GM12878 (cell line): ENCODE results near the gene FGR.

Experiments
- EZH2 ChIP-seq: IDR thresholded peaks from 2 replicates; pipeline ENCODE4 v1.6.1; 2012; ENCODE audit warnings: low read depth, mild to moderate bottlenecking, control low read depth, inconsistent platforms, low read length, borderline replicate concordance; ENCODE audit not compliant: control insufficient read depth
- JUNB ChIP-seq: IDR thresholded peaks from 2 replicates; pipeline ENCODE4 v1.6.1; 2016; ENCODE audit warnings: antibody characterized with exemption, mild to moderate bottlenecking
- NFYB ChIP-seq: IDR thresholded peaks from 2 replicates; pipeline ENCODE4 v1.6.1; 2011; ENCODE audit warnings: low read depth, mild to moderate bottlenecking, low read length, improper control_type of control experiment, moderate library complexity; ENCODE audit not compliant: insufficient read depth
- RAD21 ChIP-seq: IDR thresholded peaks from 2 replicates; pipeline ENCODE4 v1.6.1; 2011; ENCODE audit warnings: mild to moderate bottlenecking, low read depth, low read length, moderate library complexity; ENCODE audit not compliant: insufficient read depth
- TF ChIP-seq, protein P1 (sequence below), 3 experiments: IDR thresholded peaks in 2 of 3; conservative IDR thresholded peaks in 1 of 3; 2 replicates each; pipeline ENCODE4 v1.5.1; 2011; ENCODE audit warnings: low read depth in 3 of 3, low read length in 3 of 3, mild to moderate bottlenecking in 3 of 3, control low read depth in 2 of 3, moderate library complexity in 2 of 3, inconsistent platforms in 1 of 3, mixed read lengths in 1 of 3; ENCODE audit not compliant: control insufficient read depth in 2 of 3, insufficient read depth in 1 of 3; ENCODE audit errors: extremely low read depth in 1 of 3

- TF ChIP-seq JUNB (no peak), EZH2 (no peak), RAD21 (no peak), NFYB (no peak)
- TF ChIP-seq, protein P1, sequence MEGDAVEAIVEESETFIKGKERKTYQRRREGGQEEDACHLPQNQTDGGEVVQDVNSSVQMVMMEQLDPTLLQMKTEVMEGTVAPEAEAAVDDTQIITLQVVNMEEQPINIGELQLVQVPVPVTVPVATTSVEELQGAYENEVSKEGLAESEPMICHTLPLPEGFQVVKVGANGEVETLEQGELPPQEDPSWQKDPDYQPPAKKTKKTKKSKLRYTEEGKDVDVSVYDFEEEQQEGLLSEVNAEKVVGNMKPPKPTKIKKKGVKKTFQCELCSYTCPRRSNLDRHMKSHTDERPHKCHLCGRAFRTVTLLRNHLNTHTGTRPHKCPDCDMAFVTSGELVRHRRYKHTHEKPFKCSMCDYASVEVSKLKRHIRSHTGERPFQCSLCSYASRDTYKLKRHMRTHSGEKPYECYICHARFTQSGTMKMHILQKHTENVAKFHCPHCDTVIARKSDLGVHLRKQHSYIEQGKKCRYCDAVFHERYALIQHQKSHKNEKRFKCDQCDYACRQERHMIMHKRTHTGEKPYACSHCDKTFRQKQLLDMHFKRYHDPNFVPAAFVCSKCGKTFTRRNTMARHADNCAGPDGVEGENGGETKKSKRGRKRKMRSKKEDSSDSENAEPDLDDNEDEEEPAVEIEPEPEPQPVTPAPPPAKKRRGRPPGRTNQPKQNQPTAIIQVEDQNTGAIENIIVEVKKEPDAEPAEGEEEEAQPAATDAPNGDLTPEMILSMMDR (IDR thresholded peaks at IDR 0.05 in 2 of 3, conservative IDR thresholded peaks at IDR 0.05 in 1 of 3; ENCODE audit: control insufficient read depth in 2 of 3, extremely low read depth in 1 of 3, insufficient read depth in 1 of 3, low read depth in 3 of 3, low read length in 3 of 3): no peak
Observed at GRCh38 chr1:27662261-27662660, 27.3 kb upstream of the FGR start.
